ENCODE results near the gene CLCN3. TPM values are rescaled to one million over a fixed set of nuclear protein-coding genes. Genes with fewer than 3 reads are reported as not detected.
"Not testable (repeated sequence)": the region's sequence is repeated elsewhere in the genome, so short reads cannot be mapped to it uniquely, and the experiment has no call there.

Gene CLCN3
- 38.3 TPM for total RNA-seq (2021; ENCODE audit: unreplicated experiment)
- 21.9 TPM for polyA plus RNA-seq (2012; ENCODE audit: insufficient read length)
- percentile 77 among the genes with signal in this experiment for Bru-seq, nascent RNA
- BruChase-seq, experiment 1, labeled RNA remaining after a 2-hour chase: percentile 76 among the genes with signal in this experiment
- BruChase-seq, experiment 2, labeled RNA remaining after a 6-hour chase: percentile 86 among the genes with signal in this experiment
- long read RNA-seq, full-length matches to known transcripts: 63 of 84 reads
- long read RNA-seq, partial matches to known transcripts: 9 of 84 reads
- long read RNA-seq, other reads (novel, unspliced or antisense): 12 of 84 reads

DNA sequence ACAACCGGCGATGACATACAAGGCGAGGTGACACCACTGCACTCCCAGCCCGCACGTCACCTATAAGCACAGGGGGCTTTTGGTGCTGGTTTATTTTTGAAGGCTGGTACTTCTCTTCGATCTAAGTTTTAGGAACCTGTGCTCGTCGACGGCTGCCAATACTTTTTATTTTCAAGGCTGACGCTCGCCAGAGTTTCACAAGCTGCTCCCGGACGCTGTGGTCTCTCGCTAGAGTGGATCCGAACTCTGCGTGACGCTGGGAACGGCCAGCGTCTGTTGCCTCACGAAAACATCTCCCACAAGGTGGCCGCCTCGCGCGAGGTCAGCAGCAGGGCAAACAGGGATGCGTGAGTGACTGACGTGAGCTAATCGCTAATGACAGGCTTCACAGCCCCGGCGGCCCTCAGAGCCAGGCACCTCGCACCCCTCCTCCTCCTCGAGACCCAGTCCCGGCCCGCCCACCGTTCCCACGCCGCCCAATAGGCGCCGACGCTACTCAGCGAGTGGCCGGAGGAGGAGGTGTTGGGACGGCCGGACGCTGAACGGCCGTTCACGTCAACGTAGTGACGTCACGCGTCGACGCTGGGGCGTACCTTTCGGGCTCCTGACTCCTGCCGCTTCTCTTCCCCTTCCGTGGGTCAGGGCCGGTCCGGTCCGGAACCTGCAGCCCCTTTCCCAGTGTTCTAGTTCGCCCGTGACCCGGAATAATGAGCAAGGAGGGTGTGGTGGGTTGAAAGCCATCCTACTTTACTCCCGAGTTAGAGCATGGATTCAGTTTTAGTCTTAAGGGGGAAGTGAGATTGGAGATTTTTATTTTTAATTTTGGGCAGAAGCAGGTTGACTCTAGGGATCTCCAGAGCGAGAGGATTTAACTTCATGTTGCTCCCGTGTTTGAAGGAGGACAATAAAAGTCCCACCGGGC lies at the start of gene CLCN3:
TSS of gene CLCN3 (plus strand) at position 621 of the 922 bp plus-strand sequence. CDS start 15,351 bp downstream, outside the sequence.
- DNase-seq (ENCODE audit: low read depth, low spot score) (peak; percentile 67), ATAC-seq (peak; percentile 98)
- no peaks in the 10 kb centered on the region for H3K9me3 ChIP-seq (ENCODE audit: control insufficient read depth, insufficient read depth, low read depth, low read length)
- TF ChIP-seq SIN3A (IDR thresholded peaks at IDR 0.05; ENCODE audit: borderline replicate concordance, insufficient read depth, low read depth, low read length): no peak
- TF ChIP-seq POLR2AphosphoS5 (IDR thresholded peaks at IDR 0.05; ENCODE audit: low read depth, low read length): peak; percentile 82
- TF ChIP-seq, protein P1, sequence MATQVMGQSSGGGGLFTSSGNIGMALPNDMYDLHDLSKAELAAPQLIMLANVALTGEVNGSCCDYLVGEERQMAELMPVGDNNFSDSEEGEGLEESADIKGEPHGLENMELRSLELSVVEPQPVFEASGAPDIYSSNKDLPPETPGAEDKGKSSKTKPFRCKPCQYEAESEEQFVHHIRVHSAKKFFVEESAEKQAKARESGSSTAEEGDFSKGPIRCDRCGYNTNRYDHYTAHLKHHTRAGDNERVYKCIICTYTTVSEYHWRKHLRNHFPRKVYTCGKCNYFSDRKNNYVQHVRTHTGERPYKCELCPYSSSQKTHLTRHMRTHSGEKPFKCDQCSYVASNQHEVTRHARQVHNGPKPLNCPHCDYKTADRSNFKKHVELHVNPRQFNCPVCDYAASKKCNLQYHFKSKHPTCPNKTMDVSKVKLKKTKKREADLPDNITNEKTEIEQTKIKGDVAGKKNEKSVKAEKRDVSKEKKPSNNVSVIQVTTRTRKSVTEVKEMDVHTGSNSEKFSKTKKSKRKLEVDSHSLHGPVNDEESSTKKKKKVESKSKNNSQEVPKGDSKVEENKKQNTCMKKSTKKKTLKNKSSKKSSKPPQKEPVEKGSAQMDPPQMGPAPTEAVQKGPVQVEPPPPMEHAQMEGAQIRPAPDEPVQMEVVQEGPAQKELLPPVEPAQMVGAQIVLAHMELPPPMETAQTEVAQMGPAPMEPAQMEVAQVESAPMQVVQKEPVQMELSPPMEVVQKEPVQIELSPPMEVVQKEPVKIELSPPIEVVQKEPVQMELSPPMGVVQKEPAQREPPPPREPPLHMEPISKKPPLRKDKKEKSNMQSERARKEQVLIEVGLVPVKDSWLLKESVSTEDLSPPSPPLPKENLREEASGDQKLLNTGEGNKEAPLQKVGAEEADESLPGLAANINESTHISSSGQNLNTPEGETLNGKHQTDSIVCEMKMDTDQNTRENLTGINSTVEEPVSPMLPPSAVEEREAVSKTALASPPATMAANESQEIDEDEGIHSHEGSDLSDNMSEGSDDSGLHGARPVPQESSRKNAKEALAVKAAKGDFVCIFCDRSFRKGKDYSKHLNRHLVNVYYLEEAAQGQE (IDR thresholded peaks at IDR 0.05; ENCODE audit: insufficient read depth in 1 of 2, low read depth in 2 of 2, low read length in 1 of 2): no peak
- TF ChIP-seq, protein P2, sequence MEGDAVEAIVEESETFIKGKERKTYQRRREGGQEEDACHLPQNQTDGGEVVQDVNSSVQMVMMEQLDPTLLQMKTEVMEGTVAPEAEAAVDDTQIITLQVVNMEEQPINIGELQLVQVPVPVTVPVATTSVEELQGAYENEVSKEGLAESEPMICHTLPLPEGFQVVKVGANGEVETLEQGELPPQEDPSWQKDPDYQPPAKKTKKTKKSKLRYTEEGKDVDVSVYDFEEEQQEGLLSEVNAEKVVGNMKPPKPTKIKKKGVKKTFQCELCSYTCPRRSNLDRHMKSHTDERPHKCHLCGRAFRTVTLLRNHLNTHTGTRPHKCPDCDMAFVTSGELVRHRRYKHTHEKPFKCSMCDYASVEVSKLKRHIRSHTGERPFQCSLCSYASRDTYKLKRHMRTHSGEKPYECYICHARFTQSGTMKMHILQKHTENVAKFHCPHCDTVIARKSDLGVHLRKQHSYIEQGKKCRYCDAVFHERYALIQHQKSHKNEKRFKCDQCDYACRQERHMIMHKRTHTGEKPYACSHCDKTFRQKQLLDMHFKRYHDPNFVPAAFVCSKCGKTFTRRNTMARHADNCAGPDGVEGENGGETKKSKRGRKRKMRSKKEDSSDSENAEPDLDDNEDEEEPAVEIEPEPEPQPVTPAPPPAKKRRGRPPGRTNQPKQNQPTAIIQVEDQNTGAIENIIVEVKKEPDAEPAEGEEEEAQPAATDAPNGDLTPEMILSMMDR (IDR thresholded peaks at IDR 0.05): no peak
- no peak for TF ChIP-seq TCF7L2 (IDR thresholded peaks at IDR 0.05; ENCODE audit: low read depth, low read length)
- H3K27ac ChIP-seq (ENCODE audit: low read length): peak within 1 kb of the TSS; percentile 97
- in situ Hi-C loops (cut with HindIII; ENCODE audit: low pct_unique_long_range_greater_than_20kb, low sequenced_read_pairs): no loop called here
- no TSS peak for BruUV-seq (replicated peaks)
- H3K4me1 ChIP-seq (ENCODE audit: control insufficient read depth, insufficient read depth, low read length): peaks cover 7% of the 10 kb centered on the region
- intact Hi-C loops (cut with micrococcal nuclease; ENCODE audit: unreplicated experiment): no loop called here
- POLR2A ChIA-PET: interaction anchor here (0.6 kb wide), 2 partner anchors 42 to 362 kb away, joined by 3 read pairs; no protein-coding TSS in a partner anchor
- H3K36me3 ChIP-seq (ENCODE audit: control insufficient read depth, insufficient read depth, low read length): peaks cover 7% of the 10 kb centered on the region; the same call in 1 of the 2 replicates
- CTCF ChIA-PET: no interaction called here
- peak within 1 kb of the TSS; percentile 76 to 89 for H3K4me3 ChIP-seq (ENCODE audit: low read depth in 2 of 2, low read length in 2 of 2)
- H3K27me3 ChIP-seq (ENCODE audit: control insufficient read depth, insufficient read depth, low read length): no peaks in the 10 kb centered on the region

DNA sequence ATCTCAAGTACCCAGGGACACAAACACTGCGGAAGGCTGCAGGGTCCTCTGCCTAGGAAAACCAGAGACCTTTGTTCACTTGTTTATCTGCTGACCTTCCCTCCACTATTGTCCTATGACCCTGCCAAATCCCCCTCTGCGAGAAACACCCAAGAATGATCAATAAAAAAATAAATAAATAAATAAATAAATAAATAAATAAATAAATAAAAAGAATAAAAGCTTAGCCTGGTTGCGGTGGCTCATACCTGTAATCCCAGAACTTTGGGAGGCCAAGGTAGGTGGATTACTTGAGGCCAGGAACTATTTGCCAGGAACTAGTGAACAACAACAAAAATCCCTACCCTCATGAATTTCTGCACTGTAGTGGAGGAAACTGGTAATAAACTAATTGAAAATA lies 49.4 kb upstream of the CLCN3 start:
- ATAC-seq; in situ Hi-C loops (cut with HindIII; ENCODE audit: low pct_unique_long_range_greater_than_20kb, low sequenced_read_pairs); CTCF ChIA-PET: not testable (repeated sequence)

More for the DNA sequence above, 49.4 kb upstream of the CLCN3 start:
- H3K27ac ChIP-seq (ENCODE audit: low read length); H3K4me3 ChIP-seq (ENCODE audit: low read depth in 2 of 2, low read length in 2 of 2); DNase-seq (ENCODE audit: low read depth, low spot score); H3K36me3 ChIP-seq (ENCODE audit: control insufficient read depth, insufficient read depth, low read length); intact Hi-C loops (cut with micrococcal nuclease; ENCODE audit: unreplicated experiment); H3K9me3 ChIP-seq (ENCODE audit: control insufficient read depth, insufficient read depth, low read depth, low read length); H3K4me1 ChIP-seq (ENCODE audit: control insufficient read depth, insufficient read depth, low read length); BruUV-seq (replicated peaks); H3K27me3 ChIP-seq (ENCODE audit: control insufficient read depth, insufficient read depth, low read length); POLR2A ChIA-PET: not testable (repeated sequence)

All from Panc1 (cell line).